ENCODE results near the gene RBM33.

- TF ChIP-seq EZH2 (optimal IDR thresholded peaks at IDR 0.05; ENCODE audit: low read depth, low read length): no peak
- no peak for TF ChIP-seq CTCF (IDR thresholded peaks at IDR 0.05; ENCODE audit: low read length)
- TF ChIP-seq EZH2phosphoT487 (IDR thresholded peaks at IDR 0.05; ENCODE audit: low read length): no peak
Observed at GRCh38 chr7:155676052-155676451, 31.6 kb downstream of the RBM33 start.
